ENCODE measurements around the gene MPV17L. TPM values are rescaled to one million over a fixed set of nuclear protein-coding genes. Genes with fewer than 3 reads are reported as not detected.
A peak's percentile ranks its signal among the peaks of the same experiment; 100 is the strongest.

Gene MPV17L
- total RNA-seq, 1 experiment from 2014 or later, result 6.4 TPM

GRCh38 chr16:15435216-15435864 is 39.8 kb downstream of the MPV17L start:
- no peak overlapping the region for H3K27ac Mint-ChIP-seq
- Histone ChIP-seq H3K9me3 (ENCODE audit: control insufficient read depth, low read depth, low read length) (no peaks in the 10 kb centered on the region), H3K14ac (ENCODE audit: insufficient read depth, low read length) (no peak overlapping the region), H3K4ac (ENCODE audit: low read depth, low read length) (no peak overlapping the region), H3K9ac (ENCODE audit: extremely low read depth, insufficient read length, low read length) (no peak overlapping the region), H2AK5ac (ENCODE audit: insufficient read length, low read length) (no peak overlapping the region), H2BK15ac (ENCODE audit: low read depth, low read length) (no peak overlapping the region), H2AFZ (ENCODE audit: low read length) (no peak overlapping the region), H3K23ac (ENCODE audit: insufficient read length, low read depth, low read length) (no peak overlapping the region), H3K4me1 (ENCODE audit: insufficient read depth, low read length) (no peaks in the 10 kb centered on the region), H3K4me2 (ENCODE audit: insufficient read depth, insufficient read length, low read length) (peak overlapping the region; percentile 63), H3K18ac (ENCODE audit: insufficient read length, low read depth, low read length) (no peak overlapping the region), H4K8ac (replicated peaks; ENCODE audit: insufficient read length, low read depth, low read length) (no peak overlapping the region), H3K79me1 (ENCODE audit: insufficient read depth, low read depth, low read length, poor library complexity, severe bottlenecking) (no peaks in the 10 kb centered on the region), H3K56ac (ENCODE audit: insufficient read length, low read depth, low read length) (no peak overlapping the region), H2BK5ac (ENCODE audit: insufficient read length, low read length) (no peak overlapping the region), H4K91ac (ENCODE audit: insufficient read length, low read depth, low read length) (no peak overlapping the region), H2BK120ac (ENCODE audit: low read depth, low read length, poor library complexity, severe bottlenecking) (no peak overlapping the region), H3K23me2 (ENCODE audit: insufficient read length, low read depth, low read length, poor library complexity, severe bottlenecking) (peaks cover 11% of the 10 kb centered on the region), H3K27me3 (ENCODE audit: insufficient read depth, low read length) (no peaks in the 10 kb centered on the region; the same call in 1 of the 2 replicates), H3K27ac (ENCODE audit: insufficient read length, low read depth, low read length) (no peak overlapping the region), H3K79me2 (ENCODE audit: insufficient read depth, low read length) (no peaks in the 10 kb centered on the region), H3T11ph (ENCODE audit: low read length) (no peak overlapping the region), H2BK20ac (ENCODE audit: low read depth, low read length, poor library complexity, severe bottlenecking) (no peak overlapping the region), H4K20me1 (ENCODE audit: control insufficient read depth, insufficient read depth, insufficient read length) (no peaks in the 10 kb centered on the region), H4K5ac (ENCODE audit: insufficient read length, low read depth, low read length) (no peak overlapping the region), H2BK12ac (ENCODE audit: insufficient read length, low read depth, low read length) (no peak overlapping the region)
- no peaks in the 10 kb centered on the region for H3K36me3 Mint-ChIP-seq (ENCODE audit: insufficient read depth in 1 of 3, low read depth in 3 of 3)
- peaks cover 34% of the 10 kb centered on the region for H3K27me3 Mint-ChIP-seq (ENCODE audit: low read depth)
- H3K9me3 Mint-ChIP-seq, result no peaks in the 10 kb centered on the region; a peak in 1 of 5 replicates
- H3K4me1 Mint-ChIP-seq, result peaks cover 9 to 13% of the 10 kb centered on the region in 2 experiments
- WGBS (ENCODE audit: extremely low coverage, insufficient read length, low lambda C conversion rate), result no CpG with 5 or more reads among the region's 22 CpGs
- no peak for DNase-seq
- TF ChIP-seq, protein P1, sequence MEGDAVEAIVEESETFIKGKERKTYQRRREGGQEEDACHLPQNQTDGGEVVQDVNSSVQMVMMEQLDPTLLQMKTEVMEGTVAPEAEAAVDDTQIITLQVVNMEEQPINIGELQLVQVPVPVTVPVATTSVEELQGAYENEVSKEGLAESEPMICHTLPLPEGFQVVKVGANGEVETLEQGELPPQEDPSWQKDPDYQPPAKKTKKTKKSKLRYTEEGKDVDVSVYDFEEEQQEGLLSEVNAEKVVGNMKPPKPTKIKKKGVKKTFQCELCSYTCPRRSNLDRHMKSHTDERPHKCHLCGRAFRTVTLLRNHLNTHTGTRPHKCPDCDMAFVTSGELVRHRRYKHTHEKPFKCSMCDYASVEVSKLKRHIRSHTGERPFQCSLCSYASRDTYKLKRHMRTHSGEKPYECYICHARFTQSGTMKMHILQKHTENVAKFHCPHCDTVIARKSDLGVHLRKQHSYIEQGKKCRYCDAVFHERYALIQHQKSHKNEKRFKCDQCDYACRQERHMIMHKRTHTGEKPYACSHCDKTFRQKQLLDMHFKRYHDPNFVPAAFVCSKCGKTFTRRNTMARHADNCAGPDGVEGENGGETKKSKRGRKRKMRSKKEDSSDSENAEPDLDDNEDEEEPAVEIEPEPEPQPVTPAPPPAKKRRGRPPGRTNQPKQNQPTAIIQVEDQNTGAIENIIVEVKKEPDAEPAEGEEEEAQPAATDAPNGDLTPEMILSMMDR (conservative IDR thresholded peaks at IDR 0.05), result no peak
- peak overlapping the region; percentile 87 to 96 for H3K4me3 Mint-ChIP-seq
